H9 (cell line): Measurements from ENCODE around the gene CCDC137. TPM values are rescaled to one million over a fixed set of nuclear protein-coding genes. Genes with fewer than 3 reads are reported as not detected.

ENCODE experiments used
- DNase-seq: peaks from one replicate; pipeline ENCODE4 v3.0.0-alpha.2; 2017
- H2AFZ ChIP-seq: one replicate; pipeline ENCODE4 v1.6.1; 2013; ENCODE audit warnings: mild to moderate bottlenecking, low read length, control low read depth, moderate library complexity
- H2AK5ac ChIP-seq: 2 replicates; pipeline ENCODE4 v1.6.1; 2013; ENCODE audit warnings: low read length, control low read depth, mixed read lengths; ENCODE audit not compliant: insufficient read length
- H2BK120ac ChIP-seq: one replicate; pipeline ENCODE4 v1.6.1; 2013; ENCODE audit warnings: low read depth, mild to moderate bottlenecking, low read length, control low read depth, inconsistent platforms; ENCODE audit not compliant: poor library complexity, severe bottlenecking
- H2BK12ac ChIP-seq: 2 replicates; pipeline ENCODE4 v1.6.1; 2013; ENCODE audit warnings: low read length, control low read depth, mixed read lengths, low read depth; ENCODE audit not compliant: insufficient read length
- H2BK15ac ChIP-seq: 2 replicates; pipeline ENCODE4 v1.6.1; 2013; ENCODE audit warnings: low read depth, low read length, control low read depth
- H2BK20ac ChIP-seq: one replicate; pipeline ENCODE4 v1.6.1; 2013; ENCODE audit warnings: low read depth, mild to moderate bottlenecking, low read length, control low read depth, inconsistent platforms; ENCODE audit not compliant: poor library complexity, severe bottlenecking
- H2BK5ac ChIP-seq: 2 replicates; pipeline ENCODE4 v1.6.1; 2013; ENCODE audit warnings: low read length, control low read depth, mixed read lengths; ENCODE audit not compliant: insufficient read length
- H3K14ac ChIP-seq: 2 replicates; pipeline ENCODE4 v1.6.1; 2013; ENCODE audit warnings: low read length, control low read depth; ENCODE audit not compliant: insufficient read depth
- H3K18ac ChIP-seq: 2 replicates; pipeline ENCODE4 v1.6.1; 2013; ENCODE audit warnings: low read depth, mild to moderate bottlenecking, mixed read lengths, low read length, control low read depth; ENCODE audit not compliant: insufficient read length
- H3K23ac ChIP-seq: 2 replicates; pipeline ENCODE4 v1.6.1; 2013; ENCODE audit warnings: low read length, control low read depth, mixed read lengths, low read depth; ENCODE audit not compliant: insufficient read length
- H3K23me2 ChIP-seq: 2 replicates; pipeline ENCODE4 v1.6.1; 2013; ENCODE audit warnings: low read depth, mild to moderate bottlenecking, mixed read lengths, low read length, control low read depth; ENCODE audit not compliant: insufficient read length, poor library complexity, severe bottlenecking
- H3K27ac ChIP-seq: 2 replicates; pipeline ENCODE4 v1.5.1; 2013; ENCODE audit warnings: low read length, control low read depth, mixed read lengths, low read depth; ENCODE audit not compliant: insufficient read length
- H3K27me3 ChIP-seq: 2 replicates; pipeline ENCODE4 v1.6.1; 2013; ENCODE audit warnings: low read length, control low read depth, inconsistent platforms; ENCODE audit not compliant: insufficient read depth
- H3K4ac ChIP-seq: 2 replicates; pipeline ENCODE4 v1.6.1; 2013; ENCODE audit warnings: low read depth, mild to moderate bottlenecking, control low read depth, inconsistent platforms, low read length, moderate library complexity
- H3K4me1 ChIP-seq: 2 replicates; pipeline ENCODE4 v1.6.1; 2013; ENCODE audit warnings: low read length, control low read depth, inconsistent platforms; ENCODE audit not compliant: insufficient read depth
- H3K4me2 ChIP-seq: 2 replicates; pipeline ENCODE4 v1.6.1; 2013; ENCODE audit warnings: low read length, control low read depth, mixed read lengths; ENCODE audit not compliant: insufficient read length, insufficient read depth
- H3K56ac ChIP-seq: 2 replicates; pipeline ENCODE4 v1.6.1; 2013; ENCODE audit warnings: low read depth, mild to moderate bottlenecking, mixed read lengths, low read length, control low read depth; ENCODE audit not compliant: insufficient read length
- H3K79me1 ChIP-seq: 2 replicates; pipeline ENCODE4 v1.6.1; 2013; ENCODE audit warnings: low read depth, mild to moderate bottlenecking, moderate library complexity, low read length, control low read depth, inconsistent platforms; ENCODE audit not compliant: insufficient read depth, poor library complexity, severe bottlenecking
- H3K79me2 ChIP-seq: 2 replicates; pipeline ENCODE4 v1.6.1; 2013; ENCODE audit warnings: low read length, control low read depth, inconsistent platforms; ENCODE audit not compliant: insufficient read depth
- H3K9ac ChIP-seq: 2 replicates; pipeline ENCODE4 v1.6.1; 2013; ENCODE audit warnings: low read length, control low read depth, mixed read lengths; ENCODE audit not compliant: insufficient read length; ENCODE audit errors: extremely low read depth
- H3K9me3 ChIP-seq: one replicate; pipeline ENCODE4 v1.6.1; 2013; ENCODE audit warnings: low read depth, low read length, inconsistent platforms; ENCODE audit not compliant: control insufficient read depth
- H3T11ph ChIP-seq: one replicate; pipeline ENCODE4 v1.6.1; 2013; ENCODE audit warnings: mild to moderate bottlenecking, low read length, control low read depth, inconsistent platforms
- H4K20me1 ChIP-seq: one replicate; pipeline ENCODE4 v1.6.1; 2013; ENCODE audit not compliant: control insufficient read depth, insufficient read length, insufficient read depth
- H4K5ac ChIP-seq: 2 replicates; pipeline ENCODE4 v1.6.1; 2013; ENCODE audit warnings: low read depth, mild to moderate bottlenecking, mixed read lengths, low read length, control low read depth; ENCODE audit not compliant: insufficient read length
- H4K8ac ChIP-seq: replicated peaks from 2 replicates; pipeline ENCODE4 v1.6.1; 2013; ENCODE audit warnings: low read length, control low read depth, mixed read lengths, low read depth; ENCODE audit not compliant: insufficient read length
- H4K91ac ChIP-seq: 2 replicates; pipeline ENCODE4 v1.6.1; 2013; ENCODE audit warnings: low read depth, mild to moderate bottlenecking, moderate library complexity, mixed read lengths, low read length, control low read depth; ENCODE audit not compliant: insufficient read length
- H3K27ac Mint-ChIP-seq, 3 experiments: 2 replicates in 2 of 3; 3 replicates in 1 of 3; pipeline ENCODE4 v1.8.0; 2020 to 2021; ENCODE audit warnings: mixed read lengths in 3 of 3, mild to moderate bottlenecking in 1 of 3, moderate library complexity in 1 of 3
- H3K27me3 Mint-ChIP-seq: 2 replicates; pipeline ENCODE4 v1.8.0; 2021; ENCODE audit warnings: low read depth, mild to moderate bottlenecking, moderate library complexity, mixed read lengths
- H3K36me3 Mint-ChIP-seq, 3 experiments: 2 replicates in 2 of 3; 3 replicates in 1 of 3; pipeline ENCODE4 v1.8.0; 2020 to 2021; ENCODE audit warnings: low read depth in 3 of 3, mixed read lengths in 3 of 3; ENCODE audit not compliant: insufficient read depth in 1 of 3
- H3K4me1 Mint-ChIP-seq, 2 experiments: 2 replicates each; pipeline ENCODE4 v1.8.0; 2020; ENCODE audit warnings: mixed read lengths in 2 of 2
- H3K4me3 Mint-ChIP-seq, 2 experiments: 2 replicates in 1 of 2; 3 replicates in 1 of 2; pipeline ENCODE4 v1.8.0; 2020 to 2021; ENCODE audit warnings: mild to moderate bottlenecking in 2 of 2, mixed read lengths in 2 of 2, moderate library complexity in 1 of 2
- H3K9me3 Mint-ChIP-seq, 2 experiments: 2 replicates in 1 of 2; 3 replicates in 1 of 2; pipeline ENCODE4 v1.8.0; 2020; ENCODE audit warnings: mild to moderate bottlenecking in 2 of 2, mixed read lengths in 2 of 2, moderate library complexity in 1 of 2
- CTCF ChIP-seq: fragments of 200-600 bp; sonication (generic); conservative IDR thresholded peaks from 3 replicates; pipeline ENCODE4 v1.8.0; 2021; ENCODE audit warnings: antibody characterized with exemption, mild to moderate bottlenecking
- WGBS: extraction: QIAGEN DNeasy Blood & Tissue Kit; methylation state at CpG from one replicate; pipeline ENCODE4 v1.1.7; 2013; ENCODE audit warnings: missing lambda C conversion rate, low lambda C conversion rate, mixed read lengths; ENCODE audit not compliant: insufficient read length; ENCODE audit errors: extremely low coverage; 5-methylcytosine and 5-hydroxymethylcytosine counted together
- total RNA-seq: library from RNA; stranded (reverse); gene quantifications from 2 replicates; pipeline ENCODE4 v1.2.1, GENCODE V29; 2021

CCDC137 gene
- total RNA-seq, 1 experiment from 2014 or later = 60.8 TPM

- no peak overlapping the region for H3K14ac ChIP-seq
- H3K4me2 ChIP-seq = no peak overlapping the region
- H3K56ac ChIP-seq = no peak overlapping the region
- H2BK12ac ChIP-seq = no peak overlapping the region
- no peak overlapping the region for H3K4ac ChIP-seq
- H2BK5ac ChIP-seq = no peak overlapping the region
- no peak for TF ChIP-seq CTCF
- H3K27me3 ChIP-seq = no peaks in the 10 kb centered on the region
- no CpG with 5 or more reads among the region's 5 CpGs for WGBS
- peaks cover 14% of the 10 kb centered on the region in 2 experiments for H3K4me1 Mint-ChIP-seq
- no peak overlapping the region for H3K27ac ChIP-seq
- H2AK5ac ChIP-seq = no peak overlapping the region
- no peak overlapping the region for H4K91ac ChIP-seq
- no peak for DNase-seq
- no peak overlapping the region for H3T11ph ChIP-seq
- no peak overlapping the region for H2BK120ac ChIP-seq
- H4K20me1 ChIP-seq = no peaks in the 10 kb centered on the region
- H3K18ac ChIP-seq = no peak overlapping the region
- 0 out of 5 replicates have a peak, but pooled peaks cover 0 to 2% of the 10 kb centered on the region in 2 experiments for H3K9me3 Mint-ChIP-seq
- no peak overlapping the region for H4K5ac ChIP-seq
- peaks cover 20% of the 10 kb centered on the region; the same call in 1 of the 2 replicates for H3K79me2 ChIP-seq
- no peak overlapping the region for H2AFZ ChIP-seq
- H3K4me1 ChIP-seq = no peaks in the 10 kb centered on the region
- peaks cover 8% of the 10 kb centered on the region for H3K23me2 ChIP-seq
- peaks cover 11% of the 10 kb centered on the region for H3K79me1 ChIP-seq
- H3K27ac Mint-ChIP-seq = 0 out of 7 replicates have a peak overlapping the region, but pooled peaks of 1 of the 3 experiments have one; percentile 34
- H3K36me3 Mint-ChIP-seq = peaks cover 11 to 15% (median 12%) of the 10 kb centered on the region in 3 experiments; a peak in 5 of 7 replicates
- no peak overlapping the region for H4K8ac ChIP-seq
- H3K27me3 Mint-ChIP-seq = no peaks in the 10 kb centered on the region
- no peak overlapping the region for H3K9ac ChIP-seq
- H3K23ac ChIP-seq = no peak overlapping the region
- no peak overlapping the region for H2BK20ac ChIP-seq
- no peak overlapping the region for H2BK15ac ChIP-seq
- no peaks in the 10 kb centered on the region for H3K9me3 ChIP-seq
- H3K4me3 Mint-ChIP-seq = peak overlapping the region; percentile 90 to 98
Observed at GRCh38 chr17:81635431-81635830, 31.1 kb upstream of the CCDC137 start.
